Gastrocnemius medialis (tissue), 4 donors: ENCODE results near the gene MAP2K6. TPM values are rescaled to one million over a fixed set of nuclear protein-coding genes. Genes with fewer than 3 reads are reported as not detected.

ENCODE experiments used
- ATAC-seq, 2 donors: fragments of 150-250 bp; one replicate each; pipeline ENCODE4 v1.9.1; 2016
- DNase-seq, 2 donors: peaks; one replicate each; pipeline ENCODE4 v3.0.0-alpha.2; 2019
- H3K27ac ChIP-seq, 4 donors: fragments of 200-600 bp; sonication (generic); 1 replicate in 1 of 4; 2 replicates in 3 of 4; pipeline ENCODE4 v1.5.1; 2016 to 2018; ENCODE audit warnings: mild to moderate bottlenecking in 2 of 4, moderate library complexity in 1 of 4
- H3K27me3 ChIP-seq, 3 donors: fragments of 200-600 bp; sonication (generic) in 2 of 3; 1 replicate in 1 of 3; 2 replicates in 2 of 3; pipeline versions ENCODE4 v1.5.1 to v1.6.0; 2016 to 2019; ENCODE audit warnings: mild to moderate bottlenecking in 1 of 3, moderate library complexity in 1 of 3
- H3K36me3 ChIP-seq, 2 donors: fragments of 200-600 bp; sonication (generic) in 1 of 2; one replicate each; pipeline ENCODE4 v1.5.1; 2017 to 2018
- H3K4me1 ChIP-seq, 2 donors: fragments of 200-600 bp; sonication (generic) in 1 of 2; one replicate each; pipeline ENCODE4 v1.5.1; 2016 to 2017; ENCODE audit warnings: mild to moderate bottlenecking in 2 of 2
- H3K4me3 ChIP-seq, 4 donors: fragments of 200-600 bp; sonication (generic) in 3 of 4; 1 replicate in 1 of 4; 2 replicates in 3 of 4; pipeline ENCODE4 v1.5.1; 2016 to 2019; ENCODE audit warnings: mild to moderate bottlenecking in 2 of 4
- H3K9me3 ChIP-seq, 3 donors: fragments of 200-600 bp; sonication (generic) in 2 of 3; 1 replicate in 1 of 3; 2 replicates in 2 of 3; pipeline ENCODE4 v1.5.1; 2016 to 2019
- CTCF ChIP-seq, 5 experiments: fragments of 450-650 bp in 3 of 5; fragments of 200-600 bp in 2 of 5; sonication (generic) in 2 of 5; IDR thresholded peaks in 4 of 5; conservative IDR thresholded peaks in 1 of 5; 1 replicate in 4 of 5; 2 replicates in 1 of 5; pipeline ENCODE4 v1.5.1; 2016 to 2019; ENCODE audit warnings: antibody characterized with exemption in 5 of 5, mild to moderate bottlenecking in 3 of 5, moderate library complexity in 3 of 5
- POLR2A ChIP-seq, 2 donors: fragments of 450-650 bp; IDR thresholded peaks; one replicate each; pipeline ENCODE4 v1.6.1; 2017; ENCODE audit warnings: antibody characterized with exemption in 2 of 2, mild to moderate bottlenecking in 2 of 2, moderate library complexity in 2 of 2
- in situ Hi-C, 4 donors: fragments of 200-750 bp; cut with MboI; loops; one replicate each; pipeline versions ENCODE4 v1.15.0 to v1.8.0; 2017; ENCODE audit warnings: low sequenced_read_pairs in 4 of 4
- intact Hi-C: fragments of 100-400 bp; cut with DNase I; formaldehyde crosslinking; loops from one replicate; pipeline ENCODE4 v1.15.1; 2023; ENCODE audit warnings: low total_unique reads
- total RNA-seq, 4 donors: library from RNA; depleted of rRNA; stranded (reverse); fragments of >200 nt; gene quantifications; one replicate each; pipeline versions ENCODE4 v1.1.0 to v1.2.3, GENCODE V29; 2016

Gene MAP2K6
- total RNA-seq, 4 donors from 2014 or later, result 35.1 to 351 (median 223) TPM

- TF ChIP-seq CTCF (IDR thresholded peaks at IDR 0.05 in 4 of 5, conservative IDR thresholded peaks at IDR 0.05 in 1 of 5) (no peak), POLR2A (IDR thresholded peaks at IDR 0.05) (no peak)
Measured at GRCh38 chr17:69538795-69539194, 124.3 kb downstream of the MAP2K6 start.

DNA sequence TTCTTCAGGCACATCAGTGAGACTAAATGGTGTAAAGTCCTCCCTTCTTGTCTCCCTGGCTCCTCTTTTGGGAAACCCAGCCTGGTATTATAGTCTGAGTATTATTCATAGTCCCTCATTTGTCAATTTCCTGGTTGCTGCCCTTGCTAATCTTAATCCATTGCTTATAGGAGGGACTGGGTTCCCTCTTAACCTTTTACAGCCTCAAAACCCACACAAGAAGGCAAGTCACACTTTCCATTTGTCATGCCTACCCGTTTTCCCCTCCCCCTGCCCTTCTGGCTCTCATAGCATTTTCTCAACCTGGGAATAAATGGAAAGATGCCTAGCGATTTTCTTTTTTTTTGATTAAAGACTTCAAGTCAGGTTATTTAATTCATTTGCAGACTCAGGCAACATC, 124.8 kb downstream of the MAP2K6 start:
- Histone ChIP-seq H3K4me1 (no peaks in the 10 kb centered on the region), H3K36me3 (peaks cover 6 to 87% of the 10 kb centered on the region in 2 donors), H3K27ac (peak overlapping the region in 1 of 4 donors; percentile 6), H3K27me3 (no peaks in the 10 kb centered on the region), H3K4me3 (no peak overlapping the region), H3K9me3 (no peaks in the 10 kb centered on the region)
- intact Hi-C loops (no loop called here), in situ Hi-C loops (no loop called here)
- TF ChIP-seq CTCF (IDR thresholded peaks at IDR 0.05 in 4 of 5, conservative IDR thresholded peaks at IDR 0.05 in 1 of 5) (no peak), POLR2A (IDR thresholded peaks at IDR 0.05) (no peak)
- no peak for ATAC-seq
- DNase-seq, result no peak

More at GRCh38 chr17:69538795-69539194, 124.3 kb downstream of the MAP2K6 start:
- DNase-seq, result no peak
- in situ Hi-C loops (no loop called here), intact Hi-C loops (no loop called here)
- ATAC-seq, result no peak
- Histone ChIP-seq H3K27me3 (no peaks in the 10 kb centered on the region), H3K4me1 (no peaks in the 10 kb centered on the region), H3K4me3 (no peak overlapping the region), H3K36me3 (peaks cover 6 to 92% of the 10 kb centered on the region in 2 donors), H3K27ac (peak overlapping the region in 1 of 4 donors; percentile 38), H3K9me3 (no peaks in the 10 kb centered on the region)

DNA sequence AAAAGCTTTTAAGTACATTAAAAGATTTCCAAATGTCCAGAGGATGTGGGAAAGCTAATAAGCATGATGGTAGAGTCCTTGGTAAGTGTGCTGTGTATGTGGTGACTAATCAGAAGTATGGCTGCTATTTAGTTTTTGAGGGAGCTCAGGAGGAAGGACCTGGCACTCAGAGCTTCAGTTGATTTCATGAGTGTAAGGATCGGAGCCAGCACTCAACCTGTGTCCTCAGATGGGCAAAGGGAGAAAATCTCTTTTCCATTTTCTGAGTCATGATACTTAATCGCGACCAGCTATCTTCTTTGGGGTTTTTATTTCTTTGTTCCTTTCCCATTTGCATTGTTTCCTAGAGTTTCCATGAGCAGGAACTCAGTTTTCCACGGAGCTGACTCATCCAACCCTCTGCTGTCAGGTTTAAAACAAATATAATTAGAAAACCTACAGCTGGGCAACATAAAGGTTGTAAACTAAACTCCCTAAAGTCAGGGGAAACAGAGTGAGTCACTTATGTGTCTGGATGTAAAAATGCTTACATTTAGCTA, 125.4 kb downstream of the MAP2K6 start:
- Histone ChIP-seq H3K4me3 (no peak overlapping the region), H3K27ac (peak overlapping the region in 1 of 4 donors; percentile 6), H3K27me3 (no peaks in the 10 kb centered on the region), H3K36me3 (peaks cover 6 to 81% of the 10 kb centered on the region in 2 donors), H3K9me3 (no peaks in the 10 kb centered on the region), H3K4me1 (no peaks in the 10 kb centered on the region)
- DNase-seq (no peak), ATAC-seq (no peak)
- TF ChIP-seq POLR2A (IDR thresholded peaks at IDR 0.05) (no peak), CTCF (IDR thresholded peaks at IDR 0.05 in 4 of 5, conservative IDR thresholded peaks at IDR 0.05 in 1 of 5) (no peak)
- in situ Hi-C loops (no loop called here), intact Hi-C loops (no loop called here)

GRCh38 chr17:69540356-69540755, 125.9 kb downstream of the MAP2K6 start:
- in situ Hi-C loops (no loop called here), intact Hi-C loops (no loop called here)
- TF ChIP-seq POLR2A (IDR thresholded peaks at IDR 0.05), result no peak
- Histone ChIP-seq H3K4me1 (no peaks in the 10 kb centered on the region), H3K36me3 (peaks cover 6 to 76% of the 10 kb centered on the region in 2 donors), H3K27ac (peak overlapping the region in 1 of 4 donors; percentile 6), H3K27me3 (no peaks in the 10 kb centered on the region), H3K9me3 (no peaks in the 10 kb centered on the region), H3K4me3 (no peak overlapping the region)
- ATAC-seq, result no peak
- no peak for DNase-seq

GRCh38 chr17:69547230-69547629, 132.7 kb downstream of the MAP2K6 start:
- Histone ChIP-seq H3K4me1 (peaks cover 0 to 16% of the 10 kb centered on the region in 2 donors), H3K4me3 (no peak overlapping the region), H3K9me3 (no peaks in the 10 kb centered on the region), H3K27me3 (no peaks in the 10 kb centered on the region), H3K27ac (no peak overlapping the region), H3K36me3 (peaks cover 0 to 10% of the 10 kb centered on the region in 2 donors)
- DNase-seq, result no peak
- ATAC-seq, result no peak
- in situ Hi-C loops, result no loop called here
- intact Hi-C loops, result no loop called here
- no peak for TF ChIP-seq POLR2A (IDR thresholded peaks at IDR 0.05)
- TF ChIP-seq CTCF (IDR thresholded peaks at IDR 0.05 in 4 of 5, conservative IDR thresholded peaks at IDR 0.05 in 1 of 5), result no peak
